Mesendoderm (in vitro differentiated cells): ENCODE measurements around the gene AXIN1.

Experiments
- DNase-seq: peaks from one replicate; pipeline ENCODE4 v3.0.0; 2013
- H2AK5ac ChIP-seq: 2 replicates; pipeline ENCODE4 v1.6.1; 2013; ENCODE audit warnings: low read length, inconsistent platforms
- H2BK120ac ChIP-seq: 2 replicates; pipeline ENCODE4 v1.6.1; 2013; ENCODE audit warnings: low read depth, mild to moderate bottlenecking, low read length, moderate library complexity, mixed read lengths
- H2BK15ac ChIP-seq: replicated peaks from 2 replicates; pipeline ENCODE4 v1.6.1; 2013; ENCODE audit warnings: low read depth, mild to moderate bottlenecking, moderate library complexity
- H2BK5ac ChIP-seq: 2 replicates; pipeline ENCODE4 v1.6.1; 2013; ENCODE audit warnings: low read length, inconsistent platforms
- H3K18ac ChIP-seq: 2 replicates; pipeline ENCODE4 v1.6.1; 2013; ENCODE audit warnings: mild to moderate bottlenecking, low read length, mixed read lengths
- H3K23ac ChIP-seq: one replicate; pipeline ENCODE4 v1.6.1; 2013; ENCODE audit warnings: low read length
- H3K27ac ChIP-seq: 2 replicates; pipeline ENCODE4 v1.5.1; 2013; ENCODE audit warnings: low read depth, mild to moderate bottlenecking, inconsistent platforms, low read length, moderate library complexity
- H3K27me3 ChIP-seq: 2 replicates; pipeline ENCODE4 v1.6.1; 2013; ENCODE audit warnings: low read length, control low read depth, mild to moderate bottlenecking, inconsistent platforms; ENCODE audit not compliant: insufficient read depth, poor library complexity
- H3K36me3 ChIP-seq: 2 replicates; pipeline ENCODE4 v1.6.1; 2013; ENCODE audit warnings: low read length, inconsistent platforms; ENCODE audit not compliant: control insufficient read depth, insufficient read depth
- H3K4ac ChIP-seq: one replicate; pipeline ENCODE4 v1.6.1; 2013; ENCODE audit warnings: low read depth, mild to moderate bottlenecking, low read length, moderate library complexity
- H3K4me1 ChIP-seq: 2 replicates; pipeline ENCODE4 v1.6.1; 2013; ENCODE audit warnings: low read depth, low read length, inconsistent platforms; ENCODE audit not compliant: control insufficient read depth
- H3K4me2 ChIP-seq: 2 replicates; pipeline ENCODE4 v1.6.1; 2013; ENCODE audit warnings: low read length
- H3K4me3 ChIP-seq: 2 replicates; pipeline ENCODE4 v1.5.1; 2013; ENCODE audit warnings: mild to moderate bottlenecking, low read length
- H3K56ac ChIP-seq: one replicate; pipeline ENCODE4 v1.6.1; 2013; ENCODE audit warnings: low read length
- H3K79me1 ChIP-seq: 2 replicates; pipeline ENCODE4 v1.6.1; 2013; ENCODE audit warnings: low read length, inconsistent platforms
- H3K79me2 ChIP-seq: 2 replicates; pipeline ENCODE4 v1.6.1; 2013; ENCODE audit warnings: mild to moderate bottlenecking, low read length; ENCODE audit not compliant: control insufficient read depth, insufficient read depth
- H3K9ac ChIP-seq: 2 replicates; pipeline ENCODE4 v1.6.1; 2013; ENCODE audit warnings: low read length, inconsistent platforms
- H4K5ac ChIP-seq: one replicate; pipeline ENCODE4 v1.6.1; 2013; ENCODE audit warnings: low read length
- H4K8ac ChIP-seq: one replicate; pipeline ENCODE4 v1.6.1; 2013; ENCODE audit warnings: low read depth, mild to moderate bottlenecking, control low read depth, low read length, moderate library complexity
- WGBS: extraction: QIAGEN DNeasy Blood & Tissue Kit; methylation state at CpG from one replicate; pipeline ENCODE4 v1.1.7; 2013; ENCODE audit warnings: low lambda C conversion rate, missing lambda C conversion rate; ENCODE audit not compliant: insufficient coverage; ENCODE audit errors: extremely low coverage; 5-methylcytosine and 5-hydroxymethylcytosine counted together

The AXIN1 gene

DNA sequence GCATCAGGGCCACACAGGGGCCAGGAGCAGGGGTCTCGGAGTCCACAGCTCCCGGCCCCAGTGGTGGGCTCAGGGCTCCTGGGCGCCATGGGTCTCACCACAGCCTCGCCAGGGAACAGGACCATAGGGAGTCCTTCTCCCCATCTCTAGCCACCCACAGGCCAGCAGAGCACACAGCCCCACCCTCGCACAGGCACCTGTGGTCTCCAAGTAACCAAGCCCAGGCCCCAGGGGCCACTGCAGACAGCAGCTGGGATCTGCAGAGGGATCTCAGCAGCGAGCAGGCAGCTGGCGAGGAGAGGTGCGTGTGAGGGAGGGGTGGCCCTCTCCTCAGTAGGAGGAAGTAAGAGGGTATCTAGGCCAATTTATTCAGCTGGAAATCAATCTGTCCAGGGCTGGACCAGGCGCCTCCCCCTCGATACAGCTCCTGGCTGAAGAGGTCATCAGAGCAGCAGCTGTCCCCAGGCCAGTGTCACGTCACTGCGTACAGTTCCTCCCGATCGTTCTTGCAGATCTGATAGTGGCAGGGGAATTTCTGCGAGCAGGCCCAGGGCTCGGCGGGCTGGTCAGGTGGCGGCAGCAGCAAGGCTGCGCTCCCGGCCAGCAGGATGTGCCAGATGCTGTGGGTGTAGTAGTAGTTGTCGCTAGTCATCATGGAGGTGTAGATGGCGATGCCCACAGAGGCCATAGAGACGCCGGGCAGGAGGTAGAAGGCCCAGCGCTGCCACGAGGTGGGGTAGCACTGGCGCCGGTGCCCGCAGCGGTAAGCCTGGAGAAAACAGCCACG is 19.2 kb upstream of the AXIN1 start:
- Histone ChIP-seq H3K23ac (no peak overlapping the region), H3K36me3 (peaks cover 27% of the 10 kb centered on the region), H3K18ac (no peak overlapping the region), H3K4me3 (no peak overlapping the region), H2BK120ac (no peak overlapping the region), H3K56ac (no peak overlapping the region), H3K9ac (no peak overlapping the region), H4K8ac (no peak overlapping the region), H2AK5ac (no peak overlapping the region), H2BK5ac (no peak overlapping the region), H3K79me1 (peaks cover 5% of the 10 kb centered on the region), H3K27me3 (no peaks in the 10 kb centered on the region), H4K5ac (no peak overlapping the region), H2BK15ac (no peak overlapping the region), H3K79me2 (peaks cover 2% of the 10 kb centered on the region), H3K27ac (no peak overlapping the region), H3K4ac (no peak overlapping the region), H3K4me1 (no peaks in the 10 kb centered on the region), H3K4me2 (no peak overlapping the region)
- DNase-seq: no peak
- no CpG with 5 or more reads among the region's 31 CpGs for WGBS

- H2BK120ac ChIP-seq: no peak overlapping the region
- H4K5ac ChIP-seq: no peak overlapping the region
- H3K4me3 ChIP-seq: no peak overlapping the region
Observed at GRCh38 chr16:370979-371514, 18.5 kb upstream of the AXIN1 start.

DNA sequence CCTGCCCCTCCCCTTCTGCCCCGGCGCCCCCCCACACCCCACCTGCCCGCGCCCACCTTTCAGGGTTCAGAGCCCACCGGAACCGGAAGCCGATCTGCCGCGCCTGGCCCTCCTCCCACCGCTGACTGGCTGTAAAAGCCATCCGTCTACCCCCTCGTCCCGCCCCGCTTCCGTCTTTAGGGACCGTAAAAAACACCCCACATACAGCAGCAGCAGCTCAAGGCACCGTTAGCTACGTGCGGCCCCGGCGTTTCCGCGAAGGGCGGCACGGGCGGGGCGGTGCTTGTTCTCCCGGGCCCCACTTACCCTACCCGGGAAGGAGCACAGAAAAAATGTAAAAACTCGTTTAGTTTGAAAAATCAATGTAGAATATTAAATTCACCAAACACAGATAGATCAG is 17.9 kb upstream of the AXIN1 start, which contains the start of gene MRPL28:
Gene MRPL28, minus strand, starts transcription at position 96 of the 400 bp plus-strand sequence. CDS start 320 bp downstream, outside the sequence.
- no CpG with 5 or more reads among the region's 30 CpGs for WGBS

More at GRCh38 chr16:370979-371514, 18.5 kb upstream of the AXIN1 start:
- no peak overlapping the region for H4K8ac ChIP-seq
- H3K9ac ChIP-seq: peak overlapping the region; percentile 34
- H3K23ac ChIP-seq: no peak overlapping the region
- H3K36me3 ChIP-seq: peaks cover 23% of the 10 kb centered on the region
- peak overlapping the region; percentile 6 for H3K27ac ChIP-seq
- H2BK15ac ChIP-seq: no peak overlapping the region
- no peak overlapping the region for H2BK5ac ChIP-seq
- no peaks in the 10 kb centered on the region for H3K4me1 ChIP-seq
- WGBS: no CpG with 5 or more reads among the region's 10 CpGs
- H3K4ac ChIP-seq: no peak overlapping the region
- H3K18ac ChIP-seq: no peak overlapping the region
- no peak for DNase-seq
- peaks cover 2% of the 10 kb centered on the region for H3K79me2 ChIP-seq
- no peak overlapping the region for H3K4me2 ChIP-seq
- H3K27me3 ChIP-seq: no peaks in the 10 kb centered on the region
- peaks cover 5% of the 10 kb centered on the region for H3K79me1 ChIP-seq
- no peak overlapping the region for H2AK5ac ChIP-seq
- peak overlapping the region; percentile 56 for H3K56ac ChIP-seq

DNA sequence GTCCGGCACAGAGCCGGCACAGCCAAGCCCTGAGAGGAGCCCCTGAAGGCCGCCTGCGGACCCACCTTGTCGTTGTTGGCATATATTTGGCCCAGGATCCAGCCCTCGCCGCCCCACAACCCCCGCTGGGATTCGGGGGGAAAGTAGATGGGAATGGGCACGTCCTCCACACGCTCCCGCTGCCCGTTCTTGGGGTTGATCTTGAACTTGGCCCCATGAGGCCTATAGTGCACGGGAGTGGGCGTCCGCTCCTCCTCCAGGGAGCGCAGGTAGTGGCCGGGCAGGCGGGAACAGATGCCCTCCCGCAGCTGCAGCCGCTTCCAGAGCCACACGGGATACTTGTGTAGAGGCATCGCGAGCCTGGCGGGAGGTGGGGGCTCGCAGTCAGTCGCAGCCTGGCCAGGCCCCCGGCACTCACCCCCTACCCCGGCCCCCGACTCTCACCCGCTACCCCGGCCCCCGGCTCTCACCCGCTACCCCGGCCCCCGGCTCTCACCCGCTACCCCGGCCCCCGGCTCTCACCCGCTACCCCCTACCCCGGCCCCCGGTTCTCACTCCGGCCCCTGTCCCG is 17.4 kb upstream of the AXIN1 start:
- Histone ChIP-seq H2BK120ac (no peak overlapping the region), H3K79me1 (peaks cover 5% of the 10 kb centered on the region), H3K9ac (peak overlapping the region; percentile 75), H3K27me3 (no peaks in the 10 kb centered on the region), H3K18ac (no peak overlapping the region), H3K23ac (no peak overlapping the region), H4K5ac (no peak overlapping the region), H2AK5ac (no peak overlapping the region), H3K79me2 (peaks cover 2% of the 10 kb centered on the region), H3K56ac (peak overlapping the region; percentile 78), H2BK5ac (no peak overlapping the region), H3K4me2 (peak overlapping the region; percentile 85), H3K27ac (no peak overlapping the region), H3K4me3 (peak overlapping the region; percentile 34), H2BK15ac (no peak overlapping the region), H3K4me1 (no peaks in the 10 kb centered on the region), H3K4ac (no peak overlapping the region), H4K8ac (no peak overlapping the region), H3K36me3 (peaks cover 19% of the 10 kb centered on the region)
- WGBS: no CpG with 5 or more reads among the region's 44 CpGs
- DNase-seq: peak; percentile 60

More for the DNA sequence above, 17.9 kb upstream of the AXIN1 start, which contains the start of gene MRPL28:
- Histone ChIP-seq H3K56ac (peak within 1 kb of the TSS; percentile 78), H2AK5ac (no peak within 1 kb of the TSS), H4K5ac (no peak within 1 kb of the TSS), H3K18ac (no peak within 1 kb of the TSS), H3K9ac (peak within 1 kb of the TSS; percentile 75), H3K4me2 (peak within 1 kb of the TSS; percentile 85), H3K23ac (no peak within 1 kb of the TSS), H2BK5ac (no peak within 1 kb of the TSS), H4K8ac (no peak within 1 kb of the TSS), H3K27ac (peak within 1 kb of the TSS; percentile 6), H3K4me1 (no peaks in the 10 kb centered on the region), H2BK120ac (no peak within 1 kb of the TSS), H3K79me2 (peaks cover 2% of the 10 kb centered on the region), H2BK15ac (no peak within 1 kb of the TSS), H3K36me3 (peaks cover 20% of the 10 kb centered on the region), H3K4me3 (peak within 1 kb of the TSS; percentile 34), H3K27me3 (no peaks in the 10 kb centered on the region), H3K79me1 (peaks cover 5% of the 10 kb centered on the region), H3K4ac (no peak within 1 kb of the TSS)
- DNase-seq: peak; percentile 97

DNA sequence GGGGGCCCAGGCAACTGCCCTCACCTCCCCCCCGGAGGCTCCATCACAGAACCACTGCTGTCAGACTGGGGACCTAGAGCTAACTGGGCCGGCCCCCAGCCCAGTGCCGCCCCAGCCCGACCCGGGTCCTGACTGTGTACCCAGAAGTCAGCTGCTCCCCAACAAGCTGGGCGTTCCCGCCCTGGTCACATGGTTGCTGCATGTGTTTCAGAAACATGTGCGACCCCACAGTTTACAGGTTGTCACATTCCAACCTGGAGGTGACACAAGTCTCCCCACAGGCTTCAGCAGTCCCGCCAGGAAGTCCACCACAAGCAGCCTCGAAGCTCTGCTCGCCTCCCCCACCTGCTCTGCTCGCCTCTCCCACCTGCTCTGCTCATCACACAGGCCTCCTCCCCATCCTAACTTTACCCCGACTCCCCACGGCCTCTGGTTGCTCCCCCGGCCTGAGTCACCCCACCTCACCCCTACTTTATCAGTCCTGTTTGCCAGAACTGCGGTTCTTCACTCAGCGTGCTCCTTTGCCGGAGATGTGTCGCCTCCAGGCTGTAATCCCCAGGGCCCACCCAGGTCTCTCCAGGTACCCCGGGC is 16.8 kb upstream of the AXIN1 start:
- H3K79me1 ChIP-seq: peaks cover 5% of the 10 kb centered on the region
- H3K36me3 ChIP-seq: peaks cover 17% of the 10 kb centered on the region
- H3K27me3 ChIP-seq: no peaks in the 10 kb centered on the region
- no peak overlapping the region for H4K5ac ChIP-seq
- H3K79me2 ChIP-seq: peaks cover 2% of the 10 kb centered on the region
- no peak overlapping the region for H4K8ac ChIP-seq
- no peak overlapping the region for H2BK120ac ChIP-seq
- no peak overlapping the region for H3K4ac ChIP-seq
- H3K4me3 ChIP-seq: no peak overlapping the region
- no peak overlapping the region for H2BK5ac ChIP-seq
- no peak overlapping the region for H2BK15ac ChIP-seq
- H3K4me2 ChIP-seq: peak overlapping the region; percentile 85
- no peak overlapping the region for H3K27ac ChIP-seq
- no CpG with 5 or more reads among the region's 20 CpGs for whole genome bisulfite sequencing
- H3K9ac ChIP-seq: peak overlapping the region; percentile 75
- DNase-seq: no peak
- H2AK5ac ChIP-seq: no peak overlapping the region
- H3K56ac ChIP-seq: peak overlapping the region; percentile 56
- H3K23ac ChIP-seq: no peak overlapping the region
- no peak overlapping the region for H3K18ac ChIP-seq
- no peaks in the 10 kb centered on the region for H3K4me1 ChIP-seq
